RWPE1 (cell line): ENCODE measurements around the gene PTS.

Experiments used
- CTCF ChIA-PET: fragments of 350-600 bp; sonication (Branson Sonifier 250); formaldehyde crosslinking; extraction: SDS; loops from one replicate; lab custom pipeline; 2021; lab: Yijun Ruan, JAX
- POLR2A ChIA-PET: fragments of 400-600 bp; formaldehyde crosslinking; extraction: SDS; loops from one replicate; lab custom pipeline; 2020; ENCODE audit warnings: antibody characterized with exemption; ENCODE audit not compliant: low non-redundant PET; lab: Yijun Ruan, JAX
- DNase-seq: peaks from one replicate; pipeline ENCODE4 v3.0.0; 2012; ENCODE audit warnings: low spot score
- H3K27ac ChIP-seq: fragments of 450-650 bp; 2 replicates; pipeline ENCODE4 v1.5.1; 2017
- CTCF ChIP-seq: fragments of 450-650 bp; conservative IDR thresholded peaks from 2 replicates; pipeline ENCODE4 v1.5.1; 2017; ENCODE audit warnings: low read depth, mild to moderate bottlenecking

PTS gene

GRCh38 chr11:112215621-112216020 lies 10.6 kb upstream of the PTS start:
- no peak for DNase-seq
- H3K27ac ChIP-seq, result no peak overlapping the region
- CTCF ChIA-PET, result interaction anchor here (0.7 to 1.0 kb wide), 3 partner anchors 65 to 225 kb away, joined by 3 to 10 read pairs (median 3); no protein-coding TSS in a partner anchor
- no peak for TF ChIP-seq CTCF
- POLR2A ChIA-PET, result no interaction called here

GRCh38 chr11:112216561-112217105 lies 9.6 kb upstream of the PTS start:
- CTCF ChIA-PET, result interaction anchor here (0.6 kb wide), 1 partner anchor 1042 kb away, joined by 5 read pairs; no protein-coding TSS in a partner anchor
- POLR2A ChIA-PET, result no interaction called here
- no peak for DNase-seq
- TF ChIP-seq CTCF, result no peak
- no peak overlapping the region for H3K27ac ChIP-seq

GRCh38 chr11:112219476-112220232 lies 6.6 kb upstream of the PTS start:
- TF ChIP-seq CTCF, result peak; percentile 77
- CTCF ChIA-PET, result interaction anchor here (0.6 to 3.0 kb wide), 6 partner anchors 17 to 1070 kb away, joined by 4 to 32 read pairs (median 6); no protein-coding TSS in a partner anchor

GRCh38 chr11:112221274-112221835 lies 4.9 kb upstream of the PTS start:
- no peak for DNase-seq
- ChIA-PET CTCF (interaction anchor here (0.7 to 3.0 kb wide), 2 partner anchors 59 to 134 kb away, joined by 4 to 32 read pairs; no protein-coding TSS in a partner anchor), POLR2A (no interaction called here)
- TF ChIP-seq CTCF, result no peak
- H3K27ac ChIP-seq, result no peak overlapping the region

More at GRCh38 chr11:112219476-112220232, 6.6 kb upstream of the PTS start:
- peak; percentile 62 for DNase-seq
- POLR2A ChIA-PET, result interaction anchor here (0.6 kb wide), 1 partner anchor 61 kb away, joined by 9 read pairs; no protein-coding TSS in a partner anchor
- no peak overlapping the region for H3K27ac ChIP-seq

GRCh38 chr11:112222303-112222702 lies 3.9 kb upstream of the PTS start:
- ChIA-PET POLR2A (no interaction called here), CTCF (interaction anchor here (0.7 kb wide), 1 partner anchor 135 kb away, joined by 4 read pairs; no protein-coding TSS in a partner anchor)
- TF ChIP-seq CTCF, result no peak
- 0 out of 2 replicates have a peak overlapping the region, but pooled peaks have one; percentile 23 for H3K27ac ChIP-seq
- DNase-seq, result no peak

GRCh38 chr11:112223121-112223520 lies 3.1 kb upstream of the PTS start:
- DNase-seq, result no peak
- no peak overlapping the region for H3K27ac ChIP-seq
- POLR2A ChIA-PET, result no interaction called here
- CTCF ChIA-PET, result interaction anchor here (0.8 kb wide), 1 partner anchor 57 kb away, joined by 8 read pairs; no protein-coding TSS in a partner anchor
- no peak for TF ChIP-seq CTCF
